DOHH2 (cell line): ENCODE data around the gene BTRC.
A peak's percentile ranks its signal among the peaks of the same experiment; 100 is the strongest.

Experiments used
- CTCF ChIP-seq: fragments of 200-600 bp; sonication (generic); IDR thresholded peaks from one replicate; pipeline ENCODE4 v1.5.1; 2014; ENCODE audit warnings: antibody characterized with exemption, mild to moderate bottlenecking, low read depth, low read length; ENCODE audit not compliant: poor library complexity, severe bottlenecking
- EZH2phosphoT487 ChIP-seq: fragments of 200-600 bp; sonication (generic); IDR thresholded peaks from 2 replicates; pipeline ENCODE4 v1.6.1; 2017; ENCODE audit warnings: borderline replicate concordance, mild to moderate bottlenecking, antibody characterized with exemption, low read length, moderate library complexity, mixed read lengths

GRCh38 chr10:101569622-101570427, 215.9 kb downstream of the BTRC start:
- TF ChIP-seq CTCF: peak; percentile 72
- TF ChIP-seq EZH2phosphoT487: no peak
